Measurements from ENCODE around the gene HAAO.

HAAO gene

DNA sequence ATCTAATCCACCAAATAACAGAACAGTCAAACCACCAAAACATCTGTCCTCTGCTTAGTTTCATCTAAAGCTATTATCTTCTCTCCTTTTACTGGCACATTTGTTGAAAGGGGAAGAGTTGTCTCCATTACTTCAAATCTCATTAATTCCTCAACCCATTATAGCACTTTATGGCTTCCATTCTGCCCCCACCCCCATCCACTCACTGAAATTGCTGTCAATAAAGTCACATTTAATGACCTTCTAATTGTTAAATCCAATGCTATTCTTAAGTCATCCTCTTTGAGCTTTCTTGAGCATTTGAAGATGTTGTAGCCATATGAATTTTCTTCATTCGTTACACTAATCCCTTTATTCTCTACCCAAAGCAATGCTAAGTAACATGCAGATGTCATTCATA, 33.6 kb downstream of the HAAO start:
- DNase-seq = no peak
- H3K36me3 Mint-ChIP-seq (ENCODE audit: low read depth) = no peaks in the 10 kb centered on the region
- no peak overlapping the region for H3K27ac Mint-ChIP-seq
- no peaks in the 10 kb centered on the region for H3K9me3 Mint-ChIP-seq
- H3K4me3 Mint-ChIP-seq = no peak overlapping the region
- no peaks in the 10 kb centered on the region for H3K27me3 Mint-ChIP-seq
- ATAC-seq = no peak
- peaks cover 17% of the 10 kb centered on the region for H3K4me1 Mint-ChIP-seq

GRCh38 chr2:42757981-42758740, 34.2 kb downstream of the HAAO start:
- Mint-ChIP-seq H3K4me3 (no peak overlapping the region), H3K27ac (no peak overlapping the region), H3K9me3 (no peaks in the 10 kb centered on the region), H3K27me3 (no peaks in the 10 kb centered on the region), H3K4me1 (peaks cover 18% of the 10 kb centered on the region), H3K36me3 (ENCODE audit: low read depth) (no peaks in the 10 kb centered on the region)
- no peak for ATAC-seq
- DNase-seq = no peak

DNA sequence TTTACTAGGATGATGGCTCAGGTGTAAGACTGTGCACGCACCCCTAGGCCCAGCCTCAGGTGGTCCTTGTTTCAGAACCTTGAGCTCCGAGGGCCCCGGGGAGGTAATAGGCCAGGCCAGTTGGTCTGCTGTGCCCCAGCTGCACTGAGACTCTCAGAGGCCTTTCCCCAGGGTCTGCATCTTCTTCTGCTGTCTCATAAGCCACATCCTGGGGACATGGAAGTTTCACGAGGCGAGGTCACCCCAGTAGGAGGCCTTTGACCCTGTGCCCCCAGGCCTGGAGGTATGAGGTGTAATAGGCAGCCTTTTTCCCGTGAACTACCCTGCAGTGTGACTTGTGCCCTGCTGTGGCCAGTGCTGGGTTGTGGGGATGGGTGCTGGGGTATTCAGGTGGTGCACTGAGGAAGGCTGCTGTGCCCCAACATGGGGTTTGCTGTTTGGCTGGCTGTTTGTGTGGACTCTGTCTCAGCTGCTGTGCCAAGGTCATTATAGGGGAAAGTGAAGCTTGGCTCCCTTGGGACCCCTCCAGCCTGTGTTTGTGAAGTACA, 35.3 kb downstream of the HAAO start:
- peaks cover 22% of the 10 kb centered on the region for H3K4me1 Mint-ChIP-seq
- no peak for ATAC-seq
- no peak overlapping the region for H3K27ac Mint-ChIP-seq
- H3K27me3 Mint-ChIP-seq = no peaks in the 10 kb centered on the region
- no peak overlapping the region for H3K4me3 Mint-ChIP-seq
- no peaks in the 10 kb centered on the region for H3K36me3 Mint-ChIP-seq (ENCODE audit: low read depth)
- H3K9me3 Mint-ChIP-seq = no peaks in the 10 kb centered on the region
- no peak for DNase-seq

- ATAC-seq (no peak), DNase-seq (no peak)
- Mint-ChIP-seq H3K4me1 (peaks cover 24% of the 10 kb centered on the region), H3K9me3 (no peaks in the 10 kb centered on the region), H3K27ac (no peak overlapping the region), H3K27me3 (no peaks in the 10 kb centered on the region), H3K36me3 (ENCODE audit: low read depth) (no peaks in the 10 kb centered on the region), H3K4me3 (no peak overlapping the region)
These were observed 36.1 kb downstream of the HAAO start for GRCh38 chr2:42756150-42756775.

DNA sequence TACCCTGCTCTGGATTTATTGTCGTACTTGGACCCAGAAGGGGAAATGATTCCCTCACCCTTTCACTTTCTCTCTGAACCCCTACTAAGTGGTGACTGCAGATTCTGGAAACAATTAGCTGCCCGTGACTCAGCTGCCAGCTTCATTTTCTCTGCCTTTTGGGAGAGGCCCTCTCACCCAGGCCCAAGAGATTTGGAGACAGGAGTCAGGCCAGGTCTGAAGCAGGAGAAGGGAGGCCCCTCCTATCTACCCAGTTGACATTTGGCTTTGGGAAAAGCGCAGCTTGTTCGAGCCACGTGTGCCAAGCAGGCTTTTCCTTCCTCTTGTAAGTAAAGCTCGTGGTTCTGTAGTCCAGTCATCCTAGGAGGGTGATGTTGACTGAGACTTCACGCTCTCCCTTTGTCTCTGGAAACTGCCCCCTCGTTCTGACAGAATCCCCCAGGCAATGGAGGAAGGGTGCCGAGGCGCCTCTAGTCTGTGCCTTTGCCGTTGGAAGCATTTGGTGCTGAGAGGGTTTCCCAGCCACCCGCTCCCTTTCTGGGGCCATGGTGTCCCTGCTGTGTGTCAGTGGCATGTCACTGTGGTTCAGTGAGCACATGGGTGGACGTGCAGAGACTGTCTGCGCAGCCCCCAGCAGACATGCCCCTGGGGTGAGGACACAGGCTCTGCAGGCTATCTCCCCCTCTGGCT, 37.0 kb downstream of the HAAO start:
- H3K4me1 Mint-ChIP-seq = peaks cover 24% of the 10 kb centered on the region
- H3K9me3 Mint-ChIP-seq = no peaks in the 10 kb centered on the region
- no peaks in the 10 kb centered on the region for H3K36me3 Mint-ChIP-seq (ENCODE audit: low read depth)
- no peak overlapping the region for H3K27ac Mint-ChIP-seq
- H3K27me3 Mint-ChIP-seq = no peaks in the 10 kb centered on the region
- DNase-seq (no peak), ATAC-seq (peak; percentile 44)
- no peak overlapping the region for H3K4me3 Mint-ChIP-seq

DNA sequence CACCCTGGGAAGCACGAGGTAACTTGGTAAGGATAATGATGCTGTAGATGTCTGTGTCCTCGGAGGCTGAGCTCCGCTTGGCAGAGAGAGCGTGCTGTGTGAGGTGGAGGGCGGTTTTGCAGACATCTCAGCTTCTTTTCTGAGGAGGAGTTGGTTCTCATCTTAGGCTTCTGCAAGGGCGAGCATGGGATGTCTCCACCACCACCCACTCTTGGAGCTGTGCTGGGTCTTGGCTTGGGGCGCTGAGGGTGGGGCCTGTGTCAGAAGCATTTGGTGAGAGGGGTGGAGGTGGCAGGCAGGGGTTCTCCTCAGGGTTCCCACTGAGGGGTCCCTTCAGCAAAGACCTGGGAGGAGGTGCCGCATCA, 37.6 kb downstream of the HAAO start:
- Mint-ChIP-seq H3K4me1 (peaks cover 24% of the 10 kb centered on the region), H3K9me3 (no peaks in the 10 kb centered on the region), H3K27me3 (no peaks in the 10 kb centered on the region), H3K4me3 (no peak overlapping the region), H3K27ac (no peak overlapping the region), H3K36me3 (ENCODE audit: low read depth) (no peaks in the 10 kb centered on the region)
- ATAC-seq = no peak
- DNase-seq = no peak

DNA sequence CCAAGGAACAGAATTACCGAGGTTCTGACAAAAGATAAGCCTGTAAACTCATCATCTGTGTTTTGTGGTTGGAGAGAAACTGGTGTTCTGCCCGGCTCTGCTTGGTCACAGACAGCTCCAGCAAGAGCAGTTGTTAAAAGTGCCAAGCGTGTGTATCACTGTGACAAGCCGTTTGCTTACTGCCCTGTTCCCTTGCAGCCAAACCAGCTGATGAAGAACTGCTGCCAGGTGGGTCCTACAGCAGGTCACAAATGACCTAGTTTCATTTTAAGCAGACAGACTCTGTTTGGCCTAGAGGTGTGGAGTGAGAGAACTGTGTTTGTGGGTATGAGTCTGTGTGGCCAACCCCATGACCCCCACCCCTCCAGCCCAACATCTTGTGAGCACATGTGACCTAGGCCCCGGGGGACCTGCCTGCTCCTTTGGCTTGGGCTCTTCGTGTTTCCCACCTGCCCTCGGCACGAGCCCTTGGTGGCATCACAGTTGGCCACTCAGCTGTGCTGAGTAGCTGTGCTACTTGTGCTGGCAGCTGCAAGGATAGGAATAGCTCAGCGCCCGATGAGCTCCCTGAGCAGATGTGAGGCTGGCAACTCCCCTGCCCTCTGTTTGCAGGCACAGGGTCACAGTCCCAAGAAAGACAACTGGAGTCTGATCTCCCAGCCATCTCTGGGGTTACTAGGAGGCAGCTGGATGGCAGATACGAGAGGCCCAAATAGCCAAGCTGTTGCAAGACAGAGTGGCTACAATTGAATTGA, 38.2 kb downstream of the HAAO start:
- Mint-ChIP-seq H3K9me3 (no peaks in the 10 kb centered on the region), H3K27me3 (no peaks in the 10 kb centered on the region), H3K36me3 (ENCODE audit: low read depth) (peaks cover under 1% of the 10 kb centered on the region), H3K4me1 (peaks cover 24% of the 10 kb centered on the region), H3K27ac (no peak overlapping the region), H3K4me3 (no peak overlapping the region)
- DNase-seq = no peak
- ATAC-seq = peak; percentile 18

- no peak for DNase-seq
- H3K4me3 Mint-ChIP-seq = no peak overlapping the region
- peaks cover 2% of the 10 kb centered on the region for H3K36me3 Mint-ChIP-seq (ENCODE audit: low read depth)
- H3K4me1 Mint-ChIP-seq = peaks cover 24% of the 10 kb centered on the region
- no peaks in the 10 kb centered on the region for H3K27me3 Mint-ChIP-seq
- H3K27ac Mint-ChIP-seq = no peak overlapping the region
- no peaks in the 10 kb centered on the region for H3K9me3 Mint-ChIP-seq
- no peak for ATAC-seq
These were observed 39.3 kb downstream of the HAAO start for GRCh38 chr2:42752816-42753813.

GRCh38 chr2:42752314-42752713, 40.1 kb downstream of the HAAO start:
- Mint-ChIP-seq H3K4me1 (peaks cover 24% of the 10 kb centered on the region), H3K36me3 (ENCODE audit: low read depth) (peaks cover 2% of the 10 kb centered on the region), H3K9me3 (no peaks in the 10 kb centered on the region), H3K27me3 (no peaks in the 10 kb centered on the region), H3K4me3 (no peak overlapping the region), H3K27ac (no peak overlapping the region)
- DNase-seq (no peak), ATAC-seq (no peak)

GRCh38 chr2:42748840-42749239, 43.5 kb downstream of the HAAO start:
- Mint-ChIP-seq H3K27ac (no peak overlapping the region), H3K36me3 (ENCODE audit: low read depth) (peaks cover 2% of the 10 kb centered on the region), H3K27me3 (no peaks in the 10 kb centered on the region), H3K4me3 (no peak overlapping the region), H3K9me3 (no peaks in the 10 kb centered on the region), H3K4me1 (peaks cover 9% of the 10 kb centered on the region)
- ATAC-seq (no peak), DNase-seq (no peak)

GRCh38 chr2:42747422-42747821, 45.0 kb downstream of the HAAO start:
- H3K9me3 Mint-ChIP-seq = no peaks in the 10 kb centered on the region

DNA sequence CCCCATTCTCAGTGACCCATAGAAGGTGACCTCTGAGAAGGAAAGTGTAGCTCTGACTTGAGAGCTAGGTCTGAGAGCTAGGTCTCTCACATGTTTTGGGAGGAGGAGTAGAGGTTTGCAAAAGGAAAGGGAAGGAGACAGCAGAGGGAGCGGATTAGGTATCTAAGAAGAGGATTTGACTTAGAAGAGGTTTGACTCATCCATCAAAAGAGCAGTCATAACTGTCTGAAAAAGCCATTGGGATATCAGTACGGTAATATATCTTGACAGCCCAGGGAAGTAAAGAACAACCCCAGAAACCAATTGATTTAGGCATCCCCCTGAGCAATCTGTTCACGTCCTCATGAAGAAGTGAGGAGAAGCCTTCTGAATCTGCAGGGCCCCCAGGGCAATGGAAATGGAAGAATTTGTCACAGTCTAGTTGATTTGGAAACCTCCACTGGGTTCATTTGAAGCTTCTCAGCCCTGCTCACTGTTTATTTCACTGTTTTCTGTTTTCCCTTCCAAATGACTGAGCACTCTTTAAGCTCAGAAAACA, 47.8 kb downstream of the HAAO start:
- H3K27ac Mint-ChIP-seq = no peak overlapping the region
- ATAC-seq (no peak), DNase-seq (no peak)
- H3K27me3 Mint-ChIP-seq = no peaks in the 10 kb centered on the region
- H3K9me3 Mint-ChIP-seq = no peaks in the 10 kb centered on the region
- peaks cover 16% of the 10 kb centered on the region for H3K36me3 Mint-ChIP-seq (ENCODE audit: low read depth)
- H3K4me1 Mint-ChIP-seq = no peaks in the 10 kb centered on the region
- H3K4me3 Mint-ChIP-seq = no peak overlapping the region

More at GRCh38 chr2:42747422-42747821, 45.0 kb downstream of the HAAO start:
- Mint-ChIP-seq H3K4me3 (no peak overlapping the region), H3K4me1 (peaks cover 4% of the 10 kb centered on the region), H3K27ac (no peak overlapping the region), H3K36me3 (ENCODE audit: low read depth) (peaks cover 5% of the 10 kb centered on the region), H3K27me3 (no peaks in the 10 kb centered on the region)
- ATAC-seq = no peak
- no peak for DNase-seq

DNA sequence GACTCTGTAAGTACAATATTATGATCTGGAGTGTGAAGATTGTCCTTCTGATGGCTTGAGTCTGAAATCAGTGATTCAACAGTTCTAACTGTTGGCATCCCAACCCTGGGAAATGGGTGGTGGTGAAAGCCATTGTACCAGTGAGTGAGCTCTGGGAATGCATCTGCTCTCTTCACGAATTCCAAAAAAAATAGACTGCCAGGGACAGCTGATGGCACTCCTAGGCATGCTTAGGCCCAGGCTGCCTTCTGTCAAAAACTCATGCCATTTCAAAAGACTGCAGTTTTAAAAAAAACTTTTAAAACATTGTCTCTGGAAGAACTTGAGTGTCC, 48.8 kb downstream of the HAAO start:
- peaks cover 21% of the 10 kb centered on the region for H3K36me3 Mint-ChIP-seq (ENCODE audit: low read depth)
- no peaks in the 10 kb centered on the region for H3K4me1 Mint-ChIP-seq
- H3K27me3 Mint-ChIP-seq = no peaks in the 10 kb centered on the region
- H3K4me3 Mint-ChIP-seq = no peak overlapping the region
- DNase-seq (no peak), ATAC-seq (no peak)
- H3K9me3 Mint-ChIP-seq = peaks cover 3% of the 10 kb centered on the region
- no peak overlapping the region for H3K27ac Mint-ChIP-seq
